Measurements from ENCODE around the gene TMEM101. TPM values are rescaled to one million over a fixed set of nuclear protein-coding genes. Genes with fewer than 3 reads are reported as not detected.

TMEM101 gene
- total and polyA plus RNA-seq, 2 donors (not counting 1 experiment from before 2014, with no cell fraction given), result 26.0 to 107 TPM

DNA sequence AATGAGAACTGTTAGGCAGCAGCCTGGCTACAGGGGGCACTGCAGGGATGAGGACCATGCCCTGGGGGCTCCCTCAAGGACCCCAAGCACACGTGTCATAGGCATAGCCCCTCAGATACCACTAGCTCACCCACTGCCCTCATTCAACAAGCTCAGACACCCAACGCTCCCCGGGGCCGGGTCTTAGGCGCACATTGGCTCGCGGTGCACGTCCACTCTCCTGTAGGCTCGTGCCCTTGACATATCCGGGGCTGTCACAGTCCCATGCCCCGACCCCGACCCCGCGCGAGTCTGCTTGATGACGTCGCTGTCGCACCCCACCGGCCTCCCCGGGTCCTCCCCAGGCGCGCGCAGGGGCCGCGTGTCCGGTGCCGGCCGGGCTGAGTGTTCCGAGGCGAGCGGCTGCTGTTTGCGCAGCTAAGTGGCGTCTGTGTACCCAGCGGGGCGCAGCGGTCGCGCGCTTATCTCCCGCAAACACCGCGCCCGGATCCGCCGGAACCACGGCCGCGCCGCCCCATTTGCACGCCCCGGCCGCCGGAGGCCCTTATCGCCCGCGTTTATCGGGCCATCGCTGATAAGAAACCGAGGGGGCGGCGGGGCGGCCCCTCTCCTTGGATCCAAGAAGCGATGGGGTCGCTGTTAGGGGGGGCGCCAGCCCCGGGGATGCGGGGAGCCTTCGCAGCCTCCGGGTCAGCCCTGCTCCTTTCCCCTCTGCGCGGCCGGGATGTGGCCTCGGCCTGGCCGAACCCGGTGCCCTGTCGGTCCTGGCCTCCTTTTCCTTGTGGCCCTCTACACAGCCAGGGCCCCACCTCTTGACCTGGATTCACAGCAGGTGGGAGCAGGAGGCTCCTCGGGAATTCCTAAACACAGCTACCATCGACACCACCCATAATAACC, 31.0 kb downstream of the TMEM101 start:
- Histone ChIP-seq H3K4me1 (ENCODE audit: control insufficient read depth, extremely low read depth, insufficient read depth, low read length) (no peaks in the 10 kb centered on the region), H3K27ac (ENCODE audit: insufficient read depth, low read length) (no peak overlapping the region), H3K79me2 (ENCODE audit: control insufficient read depth, insufficient read depth, low read length) (no peaks in the 10 kb centered on the region), H3K9me3 (ENCODE audit: control insufficient read depth, insufficient read depth, low read depth, low read length) (no peaks in the 10 kb centered on the region), H3K9ac (ENCODE audit: insufficient read depth, low read length) (no peak overlapping the region), H3K36me3 (ENCODE audit: control insufficient read depth, insufficient read depth, low read length) (no peaks in the 10 kb centered on the region), H2AFZ (ENCODE audit: low read length) (peak overlapping the region; percentile 2), H3K4me2 (ENCODE audit: extremely low read depth, insufficient read depth, low read length) (peak overlapping the region; percentile 87), H3K4me3 (replicated peaks in 1 of 4; ENCODE audit: control extremely low read depth in 1 of 4, insufficient read depth in 1 of 4, low read depth in 3 of 4, low read length in 4 of 4) (peak overlapping the region in 3 of 4 experiments; percentile 33 to 51 (median 34)), H3K27me3 (ENCODE audit: control insufficient read depth, insufficient read depth, low read length) (peaks cover 36% of the 10 kb centered on the region), H4K20me1 (ENCODE audit: control insufficient read depth, extremely low read depth, insufficient read depth, low read length) (no peaks in the 10 kb centered on the region)
- TF ChIP-seq EZH2 (IDR thresholded peaks at IDR 0.05; ENCODE audit: low read length, missing control alignments) (peak; percentile 81), CTCF (conservative IDR thresholded peaks at IDR 0.05 in 1 of 2, IDR thresholded peaks at IDR 0.05 in 1 of 2; ENCODE audit: low read depth in 1 of 2, low read length in 2 of 2) (peak; percentile 12 to 53)
- no peak for DNase-seq (ENCODE audit: low read depth in 2 of 2)

GRCh38 chr17:43983196-43983514, 31.6 kb downstream of the TMEM101 start:
- no peak overlapping the region for H3K9ac ChIP-seq (ENCODE audit: insufficient read depth, low read length)
- no peaks in the 10 kb centered on the region for H4K20me1 ChIP-seq (ENCODE audit: control insufficient read depth, extremely low read depth, insufficient read depth, low read length)
- no peaks in the 10 kb centered on the region for H3K4me1 ChIP-seq (ENCODE audit: control insufficient read depth, extremely low read depth, insufficient read depth, low read length)
- TF ChIP-seq CTCF (conservative IDR thresholded peaks at IDR 0.05 in 1 of 2, IDR thresholded peaks at IDR 0.05 in 1 of 2; ENCODE audit: low read depth in 1 of 2, low read length in 2 of 2), result no peak
- DNase-seq (ENCODE audit: low read depth in 2 of 2), result no peak
- H3K27me3 ChIP-seq (ENCODE audit: control insufficient read depth, insufficient read depth, low read length), result peaks cover 36% of the 10 kb centered on the region
- no peak overlapping the region for H3K27ac ChIP-seq (ENCODE audit: insufficient read depth, low read length)
- H3K4me3 ChIP-seq (replicated peaks in 1 of 4; ENCODE audit: control extremely low read depth in 1 of 4, insufficient read depth in 1 of 4, low read depth in 3 of 4, low read length in 4 of 4), result peak overlapping the region in 1 of 4 experiments; percentile 26
- no peaks in the 10 kb centered on the region for H3K36me3 ChIP-seq (ENCODE audit: control insufficient read depth, insufficient read depth, low read length)
- H3K9me3 ChIP-seq (ENCODE audit: control insufficient read depth, insufficient read depth, low read depth, low read length), result no peaks in the 10 kb centered on the region
- no peak overlapping the region for H3K4me2 ChIP-seq (ENCODE audit: extremely low read depth, insufficient read depth, low read length)
- no peak overlapping the region for H2AFZ ChIP-seq (ENCODE audit: low read length)
- no peaks in the 10 kb centered on the region for H3K79me2 ChIP-seq (ENCODE audit: control insufficient read depth, insufficient read depth, low read length)

DNA sequence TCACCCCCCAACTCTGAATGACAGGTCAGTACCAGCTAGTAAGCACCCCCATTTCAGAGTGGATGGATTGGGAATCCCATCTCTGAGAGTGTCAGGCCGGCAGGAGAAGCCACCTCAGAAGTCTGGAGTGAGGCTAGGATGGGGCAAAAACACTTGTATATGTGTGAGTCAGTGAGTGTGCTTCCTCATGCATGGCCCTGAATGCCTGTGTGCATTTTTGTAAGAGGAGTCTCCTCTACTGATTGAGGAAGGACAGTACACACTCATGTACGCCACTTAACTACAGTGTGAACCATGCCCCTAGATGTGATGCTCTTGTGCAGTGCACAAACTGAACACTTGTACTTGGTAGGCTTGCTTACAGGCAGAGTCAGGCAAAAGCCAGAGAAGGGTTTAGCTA, 32.6 kb downstream of the TMEM101 start:
- Histone ChIP-seq H3K79me2 (ENCODE audit: control insufficient read depth, insufficient read depth, low read length) (no peaks in the 10 kb centered on the region), H3K27me3 (ENCODE audit: control insufficient read depth, insufficient read depth, low read length) (peaks cover 40% of the 10 kb centered on the region), H3K4me2 (ENCODE audit: extremely low read depth, insufficient read depth, low read length) (no peak overlapping the region), H3K9ac (ENCODE audit: insufficient read depth, low read length) (no peak overlapping the region), H3K9me3 (ENCODE audit: control insufficient read depth, insufficient read depth, low read depth, low read length) (no peaks in the 10 kb centered on the region), H2AFZ (ENCODE audit: low read length) (no peak overlapping the region), H3K4me1 (ENCODE audit: control insufficient read depth, extremely low read depth, insufficient read depth, low read length) (no peaks in the 10 kb centered on the region), H3K36me3 (ENCODE audit: control insufficient read depth, insufficient read depth, low read length) (no peaks in the 10 kb centered on the region), H4K20me1 (ENCODE audit: control insufficient read depth, extremely low read depth, insufficient read depth, low read length) (no peaks in the 10 kb centered on the region), H3K4me3 (replicated peaks in 1 of 4; ENCODE audit: control extremely low read depth in 1 of 4, insufficient read depth in 1 of 4, low read depth in 3 of 4, low read length in 4 of 4) (no peak overlapping the region), H3K27ac (ENCODE audit: insufficient read depth, low read length) (no peak overlapping the region)
- TF ChIP-seq EZH2 (IDR thresholded peaks at IDR 0.05; ENCODE audit: low read length, missing control alignments), result no peak
- no peak for DNase-seq (ENCODE audit: low read depth in 2 of 2)

All from fibroblast of lung (primary cell).